Uterus (tissue), 2 donors: Measurements from ENCODE around the gene SLC10A6.

Experiments
- CTCF ChIP-seq, 4 experiments: fragments of 200-600 bp in 2 of 4; fragments of 450-650 bp in 2 of 4; sonication (generic) in 2 of 4; IDR thresholded peaks; one replicate each; pipeline ENCODE4 v1.5.1; 2016 to 2019; ENCODE audit warnings: antibody characterized with exemption in 4 of 4, mild to moderate bottlenecking in 2 of 4, moderate library complexity in 1 of 4
- POLR2A ChIP-seq, 2 donors: fragments of 450-650 bp; IDR thresholded peaks; one replicate each; pipeline ENCODE4 v1.6.1; 2016; ENCODE audit warnings: antibody characterized with exemption in 2 of 2, mild to moderate bottlenecking in 1 of 2, moderate library complexity in 1 of 2

- no peak for TF ChIP-seq CTCF (IDR thresholded peaks at IDR 0.05)
- TF ChIP-seq POLR2A (IDR thresholded peaks at IDR 0.05): no peak
Observed at GRCh38 chr4:86837691-86838503, 11.3 kb downstream of the SLC10A6 start.
